Stimulated activated CD4-positive, alpha-beta T cell treated with anti-CD3 and anti-CD28 coated beads, TNF-alpha, amount 100 ng/mL, for 48 hours (primary cell): ENCODE data around the gene MRPL38.
"Not testable (repeated sequence)": the region's sequence is repeated elsewhere in the genome, so short reads cannot be mapped to it uniquely, and the experiment has no call there.

Source experiments
- DNase-seq, 3 donors: peaks; one replicate each; pipeline ENCODE4 v3.0.0-alpha.2; 2020; ENCODE audit warnings: low read depth in 3 of 3

MRPL38 gene

GRCh38 chr17:75896415-75897159 lies 8.1 kb downstream of the MRPL38 start, which contains the start of gene TRIM65:
Gene TRIM65, minus strand, starts transcription at chr17:75896951. Its CDS starts 14 bp downstream, at chr17:75896937.
- peak; percentile 56 to 77 (median 68) for DNase-seq

- no peak for DNase-seq
Measured at GRCh38 chr17:75895370-75896155, 9.1 kb downstream of the MRPL38 start.

GRCh38 chr17:75894049-75894733 lies 10.5 kb downstream of the MRPL38 start:
- DNase-seq, result no peak

- DNase-seq, result no peak
Measured at GRCh38 chr17:75893305-75894048, 11.2 kb downstream of the MRPL38 start.

- no peak for DNase-seq
Measured at GRCh38 chr17:75892556-75893224, 12.0 kb downstream of the MRPL38 start.

- DNase-seq, result no peak
Measured at GRCh38 chr17:75891605-75892555, 12.8 kb downstream of the MRPL38 start.

- no peak for DNase-seq
Measured at GRCh38 chr17:75891022-75891604, 13.6 kb downstream of the MRPL38 start.

GRCh38 chr17:75889454-75889853 lies 15.2 kb downstream of the MRPL38 start:
- DNase-seq, result no peak

GRCh38 chr17:75888484-75888883 lies 16.2 kb downstream of the MRPL38 start:
- DNase-seq, result no peak

GRCh38 chr17:75885860-75886259 lies 18.8 kb downstream of the MRPL38 start:
- DNase-seq, result not testable (repeated sequence)

- no peak for DNase-seq
Measured at GRCh38 chr17:75885431-75885830, 19.3 kb downstream of the MRPL38 start.

GRCh38 chr17:75881678-75882454 lies 22.8 kb downstream of the MRPL38 start:
- DNase-seq, result no peak

- no peak for DNase-seq
Measured at GRCh38 chr17:75880266-75880665, 24.4 kb downstream of the MRPL38 start.

GRCh38 chr17:75878174-75878998 lies 26.3 kb downstream of the MRPL38 start, which contains the start of gene TRIM47:
Gene TRIM47, minus strand, starts transcription at chr17:75878581. Its CDS starts 33 bp downstream, at chr17:75878548.
- DNase-seq, result no peak

GRCh38 chr17:75877752-75878173 lies 26.9 kb downstream of the MRPL38 start:
- DNase-seq, result peak in 2 of 3 donors; percentile 55 to 56

- DNase-seq, result no peak
Measured at GRCh38 chr17:75876938-75877751, 27.5 kb downstream of the MRPL38 start.
